Tibial nerve (tissue), 4 donors: ENCODE data around the gene FIBCD1. TPM values are rescaled to one million over a fixed set of nuclear protein-coding genes. Genes with fewer than 3 reads are reported as not detected.

Experiments used
- DNase-seq, 2 donors: peaks; one replicate each; pipeline ENCODE4 v3.0.0-alpha.2; 2019; ENCODE audit warnings: low spot score in 2 of 2
- H3K27ac ChIP-seq, 4 donors: fragments of 200-600 bp; sonication (generic) in 3 of 4; one replicate each; pipeline ENCODE4 v1.5.1; 2017 to 2019; ENCODE audit warnings: mild to moderate bottlenecking in 1 of 4
- H3K27me3 ChIP-seq, 2 donors: fragments of 200-600 bp; sonication (generic) in 1 of 2; one replicate each; pipeline versions ENCODE4 v1.5.1 to v1.6.0; 2017 to 2019
- H3K36me3 ChIP-seq, 3 donors: fragments of 200-600 bp; sonication (generic); one replicate each; pipeline ENCODE4 v1.5.1; 2018 to 2019
- H3K4me1 ChIP-seq, 4 donors: fragments of 200-600 bp; sonication (generic) in 3 of 4; one replicate each; pipeline ENCODE4 v1.5.1; 2017 to 2019
- H3K4me3 ChIP-seq, 4 donors: fragments of 200-600 bp; sonication (generic) in 3 of 4; one replicate each; pipeline ENCODE4 v1.5.1; 2017 to 2019; ENCODE audit warnings: mild to moderate bottlenecking in 1 of 4, moderate library complexity in 1 of 4
- H3K9me3 ChIP-seq, 4 donors: fragments of 200-600 bp; sonication (generic) in 3 of 4; one replicate each; pipeline ENCODE4 v1.5.1; 2017 to 2019
- CTCF ChIP-seq, 5 experiments: fragments of 200-600 bp in 3 of 5; fragments of 450-650 bp in 2 of 5; sonication (generic) in 3 of 5; IDR thresholded peaks; one replicate each; pipeline ENCODE4 v1.5.1; 2016 to 2019; ENCODE audit warnings: antibody characterized with exemption in 5 of 5, mild to moderate bottlenecking in 3 of 5, moderate library complexity in 2 of 5
- EP300 ChIP-seq, 2 donors: sonication (generic); formaldehyde crosslinking; IDR thresholded peaks; one replicate each; pipeline ENCODE4 v1.6.1; 2017; ENCODE audit warnings: antibody characterized with exemption in 2 of 2, mild to moderate bottlenecking in 1 of 2
- POLR2A ChIP-seq, 2 donors: fragments of 450-650 bp; IDR thresholded peaks; one replicate each; pipeline ENCODE4 v1.6.1; 2017; ENCODE audit warnings: antibody characterized with exemption in 2 of 2, mild to moderate bottlenecking in 2 of 2, moderate library complexity in 2 of 2
- WGBS, 2 donors: methylation state at CpG; one replicate each; pipeline ENCODE4 v1.1.5; 2018; 5-methylcytosine and 5-hydroxymethylcytosine counted together
- total RNA-seq, 4 donors: library from RNA; depleted of rRNA; stranded (reverse); fragments of >200 nt; gene quantifications; one replicate each; pipeline ENCODE4 v1.1.0, GENCODE V29; 2016

FIBCD1 gene
- total RNA-seq, 4 donors from 2014 or later: not detected

GRCh38 chr9:130979591-130980385 is 40.7 kb upstream of the FIBCD1 start:
- Histone ChIP-seq H3K9me3 (no peaks in the 10 kb centered on the region), H3K27ac (no peak overlapping the region), H3K36me3 (no peaks in the 10 kb centered on the region), H3K4me3 (no peak overlapping the region), H3K4me1 (no peaks in the 10 kb centered on the region), H3K27me3 (peaks cover 0 to 32% of the 10 kb centered on the region in 2 donors)
- 76 to 78% methylated on average over 20 of the region's 20 CpGs for WGBS, 2 donors
- no peak for TF ChIP-seq POLR2A (IDR thresholded peaks at IDR 0.05)
- TF ChIP-seq EP300 (IDR thresholded peaks at IDR 0.05): no peak
- TF ChIP-seq CTCF (IDR thresholded peaks at IDR 0.05): no peak
- DNase-seq: no peak

- Histone ChIP-seq H3K27me3 (peaks cover 0 to 52% of the 10 kb centered on the region in 2 donors), H3K36me3 (no peaks in the 10 kb centered on the region), H3K9me3 (no peaks in the 10 kb centered on the region), H3K4me1 (no peaks in the 10 kb centered on the region), H3K4me3 (no peak overlapping the region), H3K27ac (no peak overlapping the region)
- no peak for DNase-seq
- TF ChIP-seq CTCF (IDR thresholded peaks at IDR 0.05): no peak
- TF ChIP-seq EP300 (IDR thresholded peaks at IDR 0.05): no peak
- no peak for TF ChIP-seq POLR2A (IDR thresholded peaks at IDR 0.05)
- WGBS, 2 donors: 59% methylated on average over 16 of the region's 16 CpGs
Observed at GRCh38 chr9:130977811-130978221, 38.8 kb upstream of the FIBCD1 start.

- DNase-seq: no peak
- Histone ChIP-seq H3K4me3 (no peak overlapping the region), H3K9me3 (no peaks in the 10 kb centered on the region), H3K27me3 (peaks cover 4 to 61% of the 10 kb centered on the region in 2 donors), H3K36me3 (no peaks in the 10 kb centered on the region), H3K4me1 (no peaks in the 10 kb centered on the region), H3K27ac (no peak overlapping the region)
- WGBS, 2 donors: 73 to 84% methylated on average over 8 to 12 of the region's 13 CpGs
- TF ChIP-seq EP300 (IDR thresholded peaks at IDR 0.05) (no peak), POLR2A (IDR thresholded peaks at IDR 0.05) (no peak), CTCF (IDR thresholded peaks at IDR 0.05) (no peak)
Observed at GRCh38 chr9:130975932-130976841, 37.1 kb upstream of the FIBCD1 start.

GRCh38 chr9:130975156-130975555 is 36.1 kb upstream of the FIBCD1 start:
- Histone ChIP-seq H3K9me3 (no peaks in the 10 kb centered on the region), H3K27ac (no peak overlapping the region), H3K4me1 (no peaks in the 10 kb centered on the region), H3K4me3 (no peak overlapping the region), H3K27me3 (peaks cover 4 to 58% of the 10 kb centered on the region in 2 donors), H3K36me3 (no peaks in the 10 kb centered on the region)
- WGBS, 2 donors: 81 to 89% methylated on average over 5 of the region's 5 CpGs
- TF ChIP-seq EP300 (IDR thresholded peaks at IDR 0.05): no peak
- TF ChIP-seq POLR2A (IDR thresholded peaks at IDR 0.05): no peak
- TF ChIP-seq CTCF (IDR thresholded peaks at IDR 0.05): no peak
- no peak for DNase-seq

GRCh38 chr9:130974697-130975096 is 35.6 kb upstream of the FIBCD1 start:
- no peak overlapping the region for H3K27ac ChIP-seq
- no peak overlapping the region for H3K4me3 ChIP-seq
- 72 to 79% methylated on average over 5 of the region's 5 CpGs for WGBS, 2 donors
- H3K36me3 ChIP-seq: no peaks in the 10 kb centered on the region
- no peak for TF ChIP-seq CTCF (IDR thresholded peaks at IDR 0.05)
- no peak for TF ChIP-seq POLR2A (IDR thresholded peaks at IDR 0.05)
- no peak for TF ChIP-seq EP300 (IDR thresholded peaks at IDR 0.05)
- H3K9me3 ChIP-seq: no peaks in the 10 kb centered on the region
- peaks cover 4 to 53% of the 10 kb centered on the region in 2 donors for H3K27me3 ChIP-seq
- no peak for DNase-seq
- H3K4me1 ChIP-seq: no peaks in the 10 kb centered on the region
